MV-4-11 (cell line): ENCODE measurements around the gene SLC25A51.
"Not testable (repeated sequence)": the region's sequence is repeated elsewhere in the genome, so short reads cannot be mapped to it uniquely, and the experiment has no call there.

Experiments used
- DNase-seq: peaks from one replicate; lab custom pipeline; 2025; lab: John Stamatoyannopoulos, UW

The SLC25A51 gene

DNA sequence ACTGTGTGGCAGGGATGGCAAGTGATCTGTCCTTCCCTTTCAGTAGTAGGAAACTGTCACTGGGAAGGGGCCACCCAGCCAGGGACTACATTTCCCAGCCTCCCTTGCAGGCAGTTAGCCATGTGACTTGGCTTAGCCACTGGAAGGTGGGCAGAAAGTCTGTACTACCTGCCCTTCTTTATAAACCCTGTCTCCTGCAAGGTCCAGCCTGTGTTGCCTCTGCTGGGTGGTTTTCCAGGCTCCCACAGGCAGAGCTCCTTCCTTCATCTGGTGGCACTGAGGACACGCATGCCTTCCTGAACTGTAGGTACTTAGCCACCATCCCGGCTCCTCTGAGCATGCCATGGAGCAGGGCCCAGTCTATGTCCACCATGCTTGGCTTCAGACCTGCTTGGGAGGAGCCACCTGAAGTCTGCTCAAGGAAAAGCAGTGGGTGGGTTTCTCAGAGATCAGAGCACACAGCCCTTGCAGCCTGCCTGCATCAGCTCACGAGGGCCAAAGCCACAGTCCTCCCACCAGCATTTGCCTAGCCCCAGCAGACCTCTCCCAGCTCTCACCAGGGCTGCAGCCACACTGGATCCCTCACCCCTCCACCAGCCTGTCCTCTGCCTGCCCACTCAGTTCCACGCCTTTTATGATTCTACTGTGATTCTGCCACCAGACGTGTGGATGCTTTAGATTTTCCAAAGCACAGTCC lies 16.7 kb upstream of the SLC25A51 start:
- peak; percentile 1 for DNase-seq

- no peak for DNase-seq
These were observed 16.0 kb upstream of the SLC25A51 start for GRCh38 chr9:37919956-37920335.

DNA sequence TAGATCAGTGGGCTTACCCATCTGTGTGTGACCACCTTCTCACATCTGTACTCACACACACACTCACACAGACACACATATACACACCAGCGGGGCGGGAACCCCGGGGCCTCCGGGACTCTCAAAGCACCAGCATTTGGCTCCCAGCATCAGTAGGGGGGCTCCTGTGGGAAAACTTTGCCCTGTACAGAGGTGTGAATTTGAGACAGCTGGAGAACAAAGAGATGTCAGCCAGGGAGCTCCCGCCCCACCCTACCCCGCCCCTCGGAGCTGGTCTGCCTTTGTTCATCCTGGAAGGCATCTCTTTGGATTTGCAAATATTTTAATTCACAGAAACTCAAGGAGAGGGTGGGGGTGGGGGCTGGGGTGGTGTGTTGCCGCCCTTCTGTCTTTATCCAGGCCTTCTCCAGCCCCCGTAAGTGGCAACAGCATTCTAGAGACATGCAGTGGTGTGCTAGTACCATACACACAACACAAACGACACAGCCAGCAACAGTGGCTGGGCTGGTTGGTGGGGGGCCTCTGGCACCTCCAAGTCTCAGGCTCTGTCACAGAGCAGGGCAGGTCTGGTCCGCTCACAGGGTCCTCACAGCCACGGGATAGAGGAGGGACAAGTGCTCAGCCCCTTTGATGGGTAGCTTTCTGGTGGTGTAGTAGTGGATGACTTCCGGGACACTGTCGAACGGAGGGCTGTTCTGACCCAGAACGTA lies 15.5 kb upstream of the SLC25A51 start:
- no peak for DNase-seq

DNA sequence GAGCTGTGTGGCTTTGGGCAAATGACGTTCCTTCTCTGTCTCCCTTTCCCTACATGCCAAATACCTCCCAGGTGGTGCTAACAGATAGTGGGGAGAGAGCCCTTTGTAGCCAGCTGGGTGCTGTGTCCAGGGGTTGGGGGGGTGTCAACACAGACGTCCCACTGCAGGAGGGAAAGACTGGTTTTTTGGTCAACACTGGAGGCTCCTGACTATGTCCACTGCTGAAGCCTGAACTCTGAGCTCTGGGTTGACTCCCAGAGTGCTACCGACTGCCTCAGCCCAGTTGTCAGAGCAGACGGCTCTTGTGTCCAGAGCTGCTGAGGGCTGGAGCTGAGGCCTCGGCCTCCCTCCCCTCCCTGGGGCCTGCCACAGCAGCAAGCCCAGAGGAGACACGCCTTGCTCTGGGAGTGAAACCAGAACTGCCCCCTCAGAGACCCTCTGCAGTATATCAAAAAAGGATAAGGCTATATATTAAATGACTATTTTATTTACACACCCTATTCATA lies 14.8 kb upstream of the SLC25A51 start:
- no peak for DNase-seq

GRCh38 chr9:37917801-37918664 lies 14.1 kb upstream of the SLC25A51 start:
- no peak for DNase-seq

GRCh38 chr9:37917313-37917731 lies 13.4 kb upstream of the SLC25A51 start:
- DNase-seq, result no peak

DNA sequence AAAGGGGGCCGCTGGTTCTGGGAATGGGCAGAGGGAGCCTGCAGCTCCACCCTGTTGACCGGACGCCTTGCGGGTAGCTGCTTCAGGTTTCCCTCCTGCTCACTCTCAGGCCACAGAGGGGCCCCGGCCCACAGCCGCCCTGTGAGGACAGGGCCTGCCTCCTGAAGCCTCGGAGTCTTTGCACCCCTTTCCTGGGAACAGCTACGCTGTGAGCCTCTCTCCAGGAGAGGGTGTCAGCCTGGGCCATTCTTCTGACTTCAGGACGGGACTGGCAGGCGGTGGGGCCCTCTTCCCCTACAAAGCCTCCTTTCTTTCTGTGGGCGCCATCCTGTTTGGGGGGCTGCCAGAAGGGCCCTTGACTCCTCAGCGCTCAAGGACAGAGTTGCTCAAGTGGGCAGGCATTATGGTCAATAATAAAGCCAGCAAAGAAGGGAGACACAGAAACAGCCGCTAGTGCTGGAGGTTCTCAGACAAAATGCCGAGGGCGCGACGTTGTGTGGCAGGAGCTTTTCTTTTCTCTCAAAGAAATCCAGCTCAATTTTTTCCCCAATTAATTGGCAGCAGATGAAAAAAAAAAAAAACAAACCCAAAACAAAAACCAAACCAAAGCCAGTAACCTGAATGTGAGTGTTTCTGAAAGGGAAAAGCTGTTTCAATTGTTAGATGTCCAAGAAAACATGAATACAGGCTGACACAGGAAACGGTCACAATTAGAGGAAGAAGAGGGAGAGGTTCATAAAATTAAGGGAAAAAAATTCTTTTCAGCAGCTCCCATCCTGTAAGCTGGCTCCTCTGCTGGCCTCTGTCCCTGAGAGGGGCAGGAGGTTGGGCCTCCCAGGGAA lies 12.8 kb upstream of the SLC25A51 start:
- DNase-seq, result no peak

DNA sequence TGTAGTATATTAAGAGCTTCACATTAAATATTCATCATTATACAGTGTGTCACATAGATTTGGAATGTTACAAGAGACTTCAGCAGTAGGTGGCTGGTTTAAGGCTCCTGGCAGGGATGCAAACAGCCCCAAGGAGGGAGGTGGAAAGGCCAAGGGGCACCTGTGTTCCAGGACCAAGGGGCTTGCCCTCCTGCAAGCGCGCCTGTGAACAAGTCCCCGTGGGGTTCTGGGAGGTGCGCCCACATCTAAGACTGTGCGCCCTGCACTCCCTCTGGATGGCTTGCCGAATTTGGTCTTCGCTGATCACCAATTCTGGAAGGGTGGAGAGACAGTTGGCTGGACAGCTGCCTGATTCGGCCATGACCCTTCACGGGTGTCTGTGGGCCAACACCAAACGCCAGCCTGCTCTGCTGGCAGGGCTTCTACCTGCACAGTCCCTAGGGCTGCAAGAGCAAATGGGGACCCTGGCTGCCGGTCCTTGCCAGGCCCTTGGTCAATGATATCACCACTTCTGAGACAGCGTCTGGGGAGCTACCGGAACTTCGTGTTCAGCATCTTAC lies 12.1 kb upstream of the SLC25A51 start:
- no peak for DNase-seq

- no peak for DNase-seq
These were observed 10.9 kb upstream of the SLC25A51 start for GRCh38 chr9:37914701-37915358.

DNA sequence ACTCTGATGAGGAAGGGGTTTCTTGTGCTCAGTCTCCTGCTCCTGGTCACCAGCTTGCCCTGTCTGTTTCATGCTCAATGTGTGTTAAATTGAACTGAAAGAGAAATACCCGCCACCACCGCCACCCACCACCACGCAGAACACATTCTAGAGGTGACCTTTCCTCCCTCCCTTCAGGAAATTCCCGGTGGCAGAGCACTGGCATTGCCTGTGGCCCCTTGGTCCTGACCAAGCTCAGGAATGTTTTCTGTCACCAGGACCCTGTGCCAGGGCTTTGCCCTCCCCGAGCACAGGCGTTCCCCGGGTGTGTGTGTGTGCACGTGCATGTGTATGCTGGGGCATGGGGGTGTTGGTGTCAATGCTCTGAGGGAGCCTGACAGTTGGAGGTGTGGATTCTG lies 10.2 kb upstream of the SLC25A51 start:
- no peak for DNase-seq

- DNase-seq, result peak; percentile 94
These were observed 9.7 kb upstream of the SLC25A51 start for GRCh38 chr9:37913480-37914153.

- peak; percentile 79 for DNase-seq
These were observed 7.3 kb upstream of the SLC25A51 start for GRCh38 chr9:37911271-37911681.

- no peak for DNase-seq
These were observed 6.3 kb upstream of the SLC25A51 start for GRCh38 chr9:37910271-37910670.

GRCh38 chr9:37909836-37910235 lies 5.9 kb upstream of the SLC25A51 start:
- not testable (repeated sequence) for DNase-seq

DNA sequence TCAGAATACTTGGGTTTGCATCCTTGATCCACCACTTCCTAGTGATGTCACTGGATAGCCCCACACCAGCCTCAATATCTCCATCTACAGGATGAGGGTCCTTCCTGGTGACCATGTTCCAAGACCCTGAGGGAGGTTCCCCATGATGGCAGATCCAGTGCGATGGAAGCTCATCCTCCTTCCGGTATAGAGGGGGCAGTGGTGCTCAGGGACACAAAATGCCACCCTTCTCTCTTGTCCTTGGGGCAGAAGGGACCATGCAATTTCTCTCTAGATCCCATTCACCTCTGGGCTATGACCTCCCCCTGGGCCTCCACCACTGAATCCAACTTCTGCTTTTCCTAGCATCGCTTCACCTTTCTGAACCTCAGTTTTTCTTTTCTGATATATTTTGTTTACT lies 5.4 kb upstream of the SLC25A51 start:
- DNase-seq, result no peak

GRCh38 chr9:37908698-37909186 lies 4.8 kb upstream of the SLC25A51 start:
- DNase-seq, result peak; percentile 95

GRCh38 chr9:37908283-37908682 lies 4.4 kb upstream of the SLC25A51 start:
- no peak for DNase-seq

- DNase-seq, result peak; percentile 1
These were observed 2.6 kb upstream of the SLC25A51 start for GRCh38 chr9:37906312-37907239.

- no peak for DNase-seq
These were observed 1.8 kb upstream of the SLC25A51 start for GRCh38 chr9:37905776-37906175.
